Umbilical cord (tissue), 2 donors: Measurements from ENCODE around the gene TMEM260. TPM values are rescaled to one million over a fixed set of nuclear protein-coding genes. Genes with fewer than 3 reads are reported as not detected.
A peak's percentile ranks its signal among the peaks of the same experiment; 100 is the strongest.
"Not testable (repeated sequence)": the region's sequence is repeated elsewhere in the genome, so short reads cannot be mapped to it uniquely, and the experiment has no call there.

Source experiments
- DNase-seq: peaks from one replicate; pipeline ENCODE4 v3.0.0-alpha.2; 2015; ENCODE audit warnings: low spot score
- total RNA-seq: library from RNA; depleted of rRNA; stranded (reverse); fragments of >200 nt; gene quantifications from one replicate; pipeline ENCODE4 v1.2.3, GENCODE V29; 2014; ENCODE audit warnings: low replicate concordance; ENCODE audit not compliant: insufficient read depth

The TMEM260 gene
- total RNA-seq, 1 donor from 2014 or later = 31.1 TPM

DNA sequence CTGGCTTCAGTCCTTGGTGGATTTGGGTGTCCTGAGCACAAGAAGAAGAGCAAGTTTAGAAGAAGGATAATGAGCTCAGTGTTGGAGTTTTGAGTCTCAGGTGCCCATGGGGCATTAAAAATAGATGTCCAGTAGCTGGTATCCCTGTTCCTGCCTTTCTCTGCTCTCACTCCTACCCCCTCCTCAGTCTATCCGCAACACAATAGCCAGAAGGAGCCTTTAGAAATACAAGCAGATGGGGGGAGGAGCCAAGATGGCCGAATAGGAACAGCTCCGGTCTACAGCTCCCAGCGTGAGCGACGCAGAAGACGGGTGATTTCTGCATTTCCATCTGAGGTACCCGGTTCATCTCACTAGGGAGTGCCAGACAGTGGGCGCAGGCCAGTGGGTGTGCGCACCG is 87.7 kb downstream of the TMEM260 start:
- not testable (repeated sequence) for DNase-seq

DNA sequence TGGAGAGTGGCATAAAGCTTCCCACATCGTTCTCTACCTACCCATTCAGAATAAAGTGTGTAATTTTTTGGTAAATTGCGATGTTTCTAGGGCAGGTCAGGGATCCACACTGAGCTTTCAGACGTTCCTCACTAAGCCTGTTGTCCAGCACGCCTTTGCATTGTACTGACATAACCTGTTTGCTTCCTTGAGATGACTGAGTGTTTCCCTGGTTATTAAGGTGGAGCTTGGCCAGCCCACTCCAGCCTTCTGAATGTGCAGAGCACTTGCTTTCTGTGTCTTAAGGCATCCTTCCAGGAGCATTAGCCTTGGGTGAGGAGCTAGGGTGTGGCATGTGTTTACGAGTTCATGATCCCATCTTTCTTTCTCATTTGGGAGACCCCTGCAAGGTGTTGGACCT is 96.4 kb downstream of the TMEM260 start:
- peak; percentile 9 for DNase-seq

DNA sequence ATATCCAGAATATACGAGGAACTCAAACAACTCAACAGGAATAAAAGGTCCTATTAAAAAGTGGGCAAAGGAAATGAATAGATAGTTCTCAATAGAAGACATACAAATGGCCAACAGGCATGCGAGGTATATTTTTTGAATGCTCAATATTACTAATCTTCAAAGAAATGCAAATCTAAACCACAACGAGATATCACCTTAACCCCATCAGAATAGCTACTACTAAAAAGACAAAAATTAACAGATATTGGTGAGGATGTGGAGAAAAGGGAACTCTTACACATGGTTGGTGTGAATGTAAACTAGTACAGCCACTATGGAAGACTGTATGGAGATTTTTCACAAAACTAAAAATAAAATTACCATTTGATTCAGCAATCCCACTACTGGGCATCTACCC is 99.2 kb downstream of the TMEM260 start:
- DNase-seq = no peak

DNA sequence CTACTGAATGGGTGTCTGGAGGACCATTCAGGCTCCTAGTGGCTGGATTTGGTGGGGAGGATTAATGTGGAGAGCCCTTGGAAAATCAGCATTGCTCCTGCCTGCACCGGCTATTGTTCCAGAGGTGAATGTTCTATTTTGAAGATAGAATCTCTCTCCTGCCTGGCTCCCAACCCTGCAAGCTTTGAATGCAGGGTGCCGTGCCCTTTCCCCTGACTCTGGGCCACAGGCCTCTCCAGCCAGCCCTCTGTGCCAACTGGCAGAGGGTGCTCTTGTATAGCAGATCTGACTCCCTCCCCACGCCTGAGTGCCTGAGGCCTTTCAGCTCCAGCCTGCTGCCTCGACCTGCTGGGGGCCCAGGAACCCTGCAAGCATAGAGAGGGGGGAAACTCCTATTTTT is 106.8 kb downstream of the TMEM260 start:
- DNase-seq = no peak

DNA sequence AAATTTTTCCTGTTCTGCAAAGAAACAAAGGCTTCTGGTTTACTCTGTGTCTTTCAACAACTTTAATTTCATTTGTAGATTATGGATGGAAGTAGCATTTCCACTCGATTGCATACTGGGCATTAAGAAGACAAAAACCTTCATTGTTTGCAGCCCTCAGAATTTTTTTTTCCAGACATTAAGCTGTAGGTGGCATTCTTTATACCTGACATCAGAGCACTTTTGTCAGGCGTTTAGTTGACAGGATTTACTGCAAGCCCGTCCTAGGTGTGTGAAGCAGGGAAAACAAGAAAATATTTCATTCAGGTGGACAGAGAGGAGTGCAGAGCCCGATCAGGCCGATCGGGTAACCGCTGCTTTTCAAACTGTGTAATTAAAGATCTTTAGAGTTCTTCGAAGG is 107.5 kb downstream of the TMEM260 start:
- peak; percentile 1 for DNase-seq

DNA sequence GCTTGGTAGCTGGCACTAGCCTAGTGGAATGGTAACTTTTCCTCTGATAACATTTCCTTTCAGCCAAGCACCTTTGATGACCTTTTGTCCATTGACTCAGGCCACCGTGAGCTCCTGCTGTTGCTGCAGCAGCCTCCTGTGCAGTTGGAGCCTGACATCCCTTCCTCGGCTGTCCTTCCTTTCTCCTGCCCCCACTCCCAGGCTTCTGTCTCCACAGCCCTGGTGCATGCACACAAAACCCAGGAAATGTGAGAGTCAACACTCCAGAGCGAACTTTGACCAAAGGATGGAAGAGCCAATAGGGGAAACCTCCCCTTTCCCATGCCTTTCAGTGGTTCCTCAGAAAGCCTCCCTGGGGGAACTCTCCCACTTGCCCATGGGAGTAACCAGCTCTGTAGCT is 115.0 kb downstream of the TMEM260 start:
- DNase-seq = no peak

DNA sequence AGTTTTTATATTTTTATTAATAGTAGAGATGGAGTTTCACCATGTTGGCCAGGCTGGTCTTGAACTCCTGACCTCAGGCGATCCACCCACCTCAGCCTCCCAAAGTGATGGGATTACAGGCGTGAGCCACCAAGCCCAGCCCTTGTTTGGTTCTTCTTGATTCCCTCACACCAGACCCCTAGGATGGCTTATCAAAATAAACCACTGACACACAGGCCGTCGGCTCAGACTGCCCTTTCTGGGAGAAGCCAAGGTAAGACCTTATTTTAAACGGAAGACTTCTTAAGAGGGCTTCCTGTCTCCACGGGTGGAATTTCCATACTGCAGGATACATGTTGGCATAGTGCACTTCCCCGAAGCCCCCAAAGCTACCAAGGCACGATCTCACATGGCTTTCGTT is 115.6 kb downstream of the TMEM260 start:
- DNase-seq = not testable (repeated sequence)

Other genes with a start within 250 kb of the TMEM260 start
- 3.4 TPM for gene OTX2, start 230.7 kb downstream of the TMEM260 start, total RNA-seq